GM19452 (cell line): ENCODE data around the gene CHMP1B.
"Not testable (repeated sequence)": the region's sequence is repeated elsewhere in the genome, so short reads cannot be mapped to it uniquely, and the experiment has no call there.

ENCODE experiments used
- ATAC-seq: cut with Tn5 transposase; IDR thresholded peaks from one replicate; pipeline ENCODE4 v1.9.1; 2021; ENCODE audit not compliant: unreplicated experiment

Gene CHMP1B

DNA sequence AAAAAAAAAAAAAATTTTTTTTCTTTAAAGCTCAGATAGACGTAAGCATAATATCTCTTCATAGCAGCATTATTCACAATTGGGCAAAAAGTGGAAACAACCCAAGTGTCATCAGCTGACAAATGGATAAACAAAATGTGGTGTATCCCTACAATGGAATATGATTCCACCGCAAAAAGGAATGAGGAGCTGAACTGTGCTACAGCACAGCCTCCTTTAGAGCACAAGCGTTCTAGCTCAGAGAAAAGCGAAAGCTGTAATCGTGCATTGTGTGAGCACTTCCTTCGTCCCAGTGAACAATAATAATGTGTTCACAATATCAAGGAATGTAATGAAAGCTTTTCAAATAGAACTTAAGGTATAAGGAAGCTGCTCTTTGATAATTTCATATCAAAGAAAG, 11.7 kb upstream of the CHMP1B start:
- no peak for ATAC-seq

DNA sequence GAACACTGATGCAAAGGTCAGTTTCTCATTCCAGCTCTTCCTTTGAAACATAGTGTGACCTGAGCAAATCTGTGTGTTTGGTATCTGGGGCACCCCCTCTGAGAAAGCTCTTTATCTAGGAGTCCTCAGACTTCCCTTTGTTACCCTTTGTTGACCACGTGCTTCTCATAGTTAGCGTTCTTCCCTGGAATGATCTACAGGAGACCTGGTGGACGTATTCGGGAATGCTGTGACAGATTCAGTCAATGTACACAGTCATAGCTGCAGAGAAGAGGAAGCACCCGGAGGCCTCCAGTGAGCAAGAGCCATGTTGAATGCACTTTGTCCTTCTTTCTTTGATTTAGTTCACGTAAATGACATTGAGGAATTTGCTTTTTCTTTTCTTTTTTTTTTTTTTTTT, 10.7 kb upstream of the CHMP1B start:
- no peak for ATAC-seq

DNA sequence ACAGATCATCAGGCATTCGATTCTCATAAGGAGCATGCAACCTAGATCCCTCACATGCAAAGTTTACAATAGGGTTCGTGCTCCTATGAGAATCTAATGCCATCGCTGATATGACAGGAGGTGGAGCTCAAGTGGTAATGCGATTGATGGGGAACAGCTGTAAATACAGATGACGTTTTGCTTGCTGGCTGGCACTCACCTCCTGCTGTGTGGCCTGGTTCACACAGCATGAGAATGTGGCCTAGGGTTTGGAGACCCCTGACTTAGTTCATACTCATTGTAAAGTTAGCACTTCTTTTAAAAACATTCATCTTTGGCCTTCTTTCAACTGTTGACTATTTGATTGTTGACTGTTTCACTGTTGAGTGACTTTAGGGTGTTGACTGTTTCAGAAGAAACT, 8.7 kb upstream of the CHMP1B start:
- ATAC-seq, result no peak

- no peak for ATAC-seq
Measured at GRCh38 chr18:11844436-11844835, 6.8 kb upstream of the CHMP1B start.

- no peak for ATAC-seq
Measured at GRCh38 chr18:11845654-11846053, 5.6 kb upstream of the CHMP1B start.

- ATAC-seq, result no peak
Measured at GRCh38 chr18:11847811-11848210, 3.4 kb upstream of the CHMP1B start.

DNA sequence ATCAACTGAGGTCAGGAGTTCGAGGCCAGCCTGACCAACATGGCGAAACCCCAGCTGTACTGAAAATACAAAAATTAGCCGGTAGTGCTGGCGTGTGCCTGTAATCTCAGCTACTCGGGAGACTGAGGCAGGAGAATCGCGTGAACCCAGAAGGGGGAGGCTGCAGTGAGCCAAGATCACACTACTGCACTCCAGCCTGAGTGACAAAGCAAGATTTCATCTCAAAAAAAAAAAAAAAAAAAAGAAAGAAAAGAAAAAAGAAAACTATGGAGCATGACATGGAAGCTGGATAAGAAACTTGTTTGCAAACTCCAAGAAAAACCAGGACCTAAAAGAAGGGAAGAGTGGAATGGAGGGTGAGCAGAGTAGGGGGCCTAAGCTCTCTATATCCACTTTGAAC, 1.9 kb upstream of the CHMP1B start:
- ATAC-seq, result no peak

DNA sequence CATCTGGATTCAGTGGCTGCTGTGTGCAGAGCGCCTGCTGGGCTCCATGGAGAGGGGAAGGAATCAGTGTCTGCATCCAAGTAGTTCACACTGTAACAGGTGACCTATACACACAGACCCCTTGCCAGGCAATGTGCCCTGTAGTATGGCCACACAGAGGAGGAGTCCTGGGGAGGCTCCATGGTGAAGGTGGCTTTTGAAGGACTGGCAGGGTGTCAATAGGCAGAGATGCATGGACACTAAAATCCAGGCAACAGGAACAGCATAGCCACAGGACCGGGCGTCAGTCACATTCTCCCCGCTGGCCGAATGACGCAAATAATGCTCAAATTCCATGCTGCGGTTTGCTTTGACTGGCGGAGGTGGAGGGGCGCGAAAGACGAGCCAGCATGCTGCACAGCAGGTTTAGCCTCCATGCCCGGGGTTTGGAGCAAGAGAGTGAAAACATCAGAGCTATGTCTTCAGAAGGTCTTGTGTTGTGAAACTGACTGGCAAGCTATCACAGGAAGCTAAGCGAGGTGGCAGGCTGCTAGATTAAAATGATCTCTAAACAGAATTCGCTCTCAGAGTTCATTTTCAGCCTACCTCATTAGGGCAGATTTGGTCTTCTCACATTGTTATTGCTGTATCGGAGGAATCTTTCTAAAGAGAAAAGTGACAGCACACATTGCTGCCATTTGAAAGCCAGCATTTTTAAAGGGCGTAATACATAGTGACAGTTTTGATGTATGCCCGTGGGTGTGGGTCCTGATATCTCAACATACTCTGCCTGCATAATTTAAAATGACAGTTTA, 1.2 kb upstream of the CHMP1B start:
- ATAC-seq, result no peak

- peak; percentile 36 for ATAC-seq
Measured at GRCh38 chr18:11850821-11851145, 430 bp upstream of the CHMP1B start.

DNA sequence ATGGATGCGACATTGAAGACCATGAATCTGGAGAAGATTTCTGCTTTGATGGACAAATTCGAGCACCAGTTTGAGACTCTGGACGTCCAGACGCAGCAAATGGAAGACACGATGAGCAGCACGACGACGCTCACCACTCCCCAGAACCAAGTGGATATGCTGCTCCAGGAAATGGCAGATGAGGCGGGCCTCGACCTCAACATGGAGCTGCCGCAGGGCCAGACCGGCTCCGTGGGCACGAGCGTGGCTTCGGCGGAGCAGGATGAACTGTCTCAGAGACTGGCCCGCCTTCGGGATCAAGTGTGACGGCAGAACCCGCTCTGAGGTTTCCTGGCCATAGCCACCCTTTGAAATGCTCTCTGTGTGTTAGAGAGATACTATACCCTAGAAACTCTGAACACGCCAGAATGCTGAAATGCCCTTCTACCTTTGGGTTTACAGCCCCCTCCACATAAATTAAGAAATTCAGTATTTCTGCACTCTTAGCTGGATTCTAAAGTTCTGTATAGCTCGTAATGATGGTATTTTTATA, 659 bp downstream of the CHMP1B start:
- no peak for ATAC-seq

DNA sequence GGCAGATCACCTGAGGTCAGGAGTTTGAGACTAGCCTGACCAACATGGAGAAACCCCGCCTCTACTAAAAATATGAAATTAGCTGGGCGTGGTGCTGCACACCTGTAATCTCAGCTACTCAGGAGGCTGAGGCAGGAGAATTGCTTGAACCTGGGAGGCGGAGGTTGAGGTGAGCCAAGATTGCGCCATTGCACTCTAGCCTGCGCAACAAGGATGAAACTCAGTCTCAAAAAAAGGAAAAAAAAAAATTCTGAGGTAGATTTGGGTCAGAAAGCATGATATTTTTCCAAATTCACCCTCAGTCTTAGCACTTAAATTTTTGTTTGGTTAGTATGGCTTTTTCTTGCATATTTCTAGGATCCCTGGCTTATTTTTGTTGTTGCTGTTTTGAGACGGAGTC, 3.3 kb downstream of the CHMP1B start:
- ATAC-seq, result not testable (repeated sequence)

- ATAC-seq, result no peak
Measured at GRCh38 chr18:11857177-11857887, 6.1 kb downstream of the CHMP1B start.

DNA sequence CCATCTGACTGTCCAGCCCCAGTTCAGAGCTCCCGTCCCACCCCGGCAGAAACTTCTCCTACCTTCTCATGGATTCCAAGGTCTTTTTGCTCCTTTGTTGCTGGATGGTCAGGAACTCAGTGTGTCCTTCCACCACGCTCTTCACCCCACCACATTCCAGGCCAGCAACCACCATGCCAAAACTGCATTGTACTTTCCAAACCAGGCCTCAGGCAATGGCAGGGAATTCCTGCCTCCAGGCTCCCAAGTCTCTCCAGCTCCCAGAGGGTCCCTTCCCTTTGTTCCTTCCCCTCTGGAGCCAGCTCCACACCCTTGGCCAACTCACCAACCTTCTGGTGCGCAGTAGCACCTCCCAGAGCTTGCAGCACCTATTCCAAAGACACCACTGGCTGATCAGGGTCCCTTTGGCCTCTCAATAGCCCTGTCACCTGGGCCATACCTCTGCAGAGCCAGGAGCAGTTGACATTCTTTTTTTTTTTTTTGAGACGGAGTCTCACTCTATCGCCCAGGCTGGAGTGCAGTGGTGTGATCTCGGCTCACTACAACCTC, 8.1 kb downstream of the CHMP1B start:
- ATAC-seq, result no peak

GRCh38 chr18:11859903-11860407, 8.7 kb downstream of the CHMP1B start:
- no peak for ATAC-seq

GRCh38 chr18:11860594-11861450, 9.6 kb downstream of the CHMP1B start:
- no peak for ATAC-seq

DNA sequence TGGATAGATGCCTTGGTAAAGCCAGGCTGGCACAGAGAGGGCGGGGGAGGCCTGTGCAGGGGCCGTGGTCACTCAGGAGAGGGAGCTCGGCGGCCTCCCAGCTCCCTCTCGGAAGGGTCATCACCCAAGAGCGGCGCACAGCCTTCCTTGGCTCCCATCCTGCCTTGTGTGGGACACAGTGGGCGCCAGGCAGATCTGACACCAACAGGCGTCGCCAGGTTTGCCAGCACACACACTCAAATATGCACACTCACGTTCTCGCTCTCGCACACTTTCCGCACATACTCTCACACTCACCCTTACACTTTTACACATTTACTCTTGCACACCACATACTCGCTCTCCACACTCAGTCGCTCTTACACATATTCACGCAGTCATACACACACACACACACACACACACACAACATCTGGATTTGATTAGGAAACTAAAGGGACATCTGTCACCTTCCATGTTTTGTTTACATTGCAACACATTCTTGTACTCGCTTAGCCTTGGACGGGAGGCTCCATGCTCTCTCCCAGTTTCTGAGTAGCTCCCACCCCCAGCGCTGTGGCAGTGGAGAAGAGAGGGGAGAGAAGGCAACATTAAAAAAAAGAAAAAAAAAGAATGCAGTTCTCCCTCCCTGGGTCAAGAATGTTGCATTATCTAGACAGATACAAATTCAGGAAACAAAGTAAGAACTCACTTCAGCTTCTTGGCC, 10.5 kb downstream of the CHMP1B start:
- ATAC-seq, result no peak

DNA sequence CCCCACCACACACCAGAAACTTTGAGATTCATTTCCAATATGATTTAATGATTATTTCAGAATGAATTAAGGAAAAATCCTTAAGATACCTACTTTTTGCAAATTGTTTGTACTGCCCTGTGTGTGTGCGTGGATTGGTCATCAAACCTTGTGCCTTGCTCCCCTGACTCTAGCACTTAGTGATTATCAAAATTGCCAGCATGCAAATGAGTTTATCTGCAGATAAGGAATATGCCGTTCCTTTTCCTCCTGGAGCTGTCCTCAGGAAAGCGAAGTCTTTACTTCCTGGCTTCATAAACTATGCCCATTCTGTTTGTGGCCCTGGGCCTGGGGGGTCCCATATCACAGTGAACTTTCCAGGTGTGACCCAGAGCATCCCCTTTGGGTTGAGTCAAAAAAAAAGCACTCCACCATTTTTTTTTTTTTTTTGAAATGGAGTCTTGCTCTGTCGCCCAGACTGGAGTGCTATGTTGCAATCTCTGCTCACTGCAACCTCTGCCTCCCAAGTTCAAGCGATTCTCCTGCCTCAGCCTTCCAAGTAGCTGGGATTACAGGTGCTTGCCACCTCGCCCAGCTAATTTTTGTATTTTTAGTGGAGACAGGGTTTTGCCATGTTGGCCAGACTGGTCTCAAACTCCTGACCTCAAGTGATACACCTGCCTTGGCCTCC, 11.4 kb downstream of the CHMP1B start:
- ATAC-seq, result no peak

GRCh38 chr18:11864471-11864870, 13.3 kb downstream of the CHMP1B start:
- no peak for ATAC-seq

- no peak for ATAC-seq
Measured at GRCh38 chr18:11865071-11865470, 13.9 kb downstream of the CHMP1B start.

DNA sequence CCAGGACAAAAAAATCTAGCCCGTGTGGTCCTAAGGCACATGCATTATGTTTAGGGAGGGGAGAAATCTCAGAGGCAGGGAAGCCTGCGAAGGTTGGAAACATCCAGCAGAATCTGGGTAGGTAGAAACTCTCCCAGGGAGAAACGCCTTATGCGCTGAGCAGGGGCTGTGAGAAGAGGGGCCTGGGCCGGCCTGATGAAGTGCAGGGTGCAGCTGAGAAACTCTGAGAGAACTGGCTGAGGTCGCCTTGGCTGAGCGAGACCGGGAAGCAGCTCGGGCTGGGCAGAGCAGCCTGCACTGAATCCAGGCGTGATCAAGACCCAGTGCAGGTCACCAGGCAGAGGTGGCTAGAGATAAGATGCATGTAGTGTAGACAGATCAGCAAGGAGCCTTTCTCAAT, 15.1 kb downstream of the CHMP1B start:
- ATAC-seq, result no peak
